CD4-positive, CD25-positive, alpha-beta regulatory T cell (primary cell): ENCODE measurements around the gene SLC9A1. TPM values are rescaled to one million over a fixed set of nuclear protein-coding genes. Genes with fewer than 3 reads are reported as not detected.

Experiments used
- ATAC-seq, 2 donors: fragments of 150-1000 bp; cut with Tn5 transposase; one replicate each; pipeline ENCODE4 v1.10.0; 2021; ENCODE audit warnings: low read depth in 2 of 2, moderate number of reproducible peaks in 2 of 2, moderate library complexity in 1 of 2
- DNase-seq, 3 donors: peaks; one replicate each; pipeline versions ENCODE4 v3.0.0 to v3.0.0-alpha.2; 2012 to 2022; ENCODE audit warnings: mixed read lengths in 1 of 3
- H3K27ac ChIP-seq: one replicate; pipeline ENCODE4 v1.7.0; 2013; ENCODE audit warnings: mild to moderate bottlenecking, low read length; ENCODE audit not compliant: insufficient read depth, poor library complexity, severe bottlenecking
- H3K27me3 ChIP-seq: one replicate; pipeline ENCODE4 v1.7.0; 2013; ENCODE audit warnings: low read length; ENCODE audit not compliant: control insufficient read depth, insufficient read depth
- H3K36me3 ChIP-seq: one replicate; pipeline ENCODE4 v1.7.0; 2013; ENCODE audit warnings: mild to moderate bottlenecking, low read length, moderate library complexity; ENCODE audit not compliant: control insufficient read depth, insufficient read depth
- H3K4me1 ChIP-seq: 2 replicates; pipeline ENCODE4 v1.7.0; 2013; ENCODE audit warnings: mild to moderate bottlenecking, low read length; ENCODE audit not compliant: insufficient read depth, control insufficient read depth, poor library complexity, severe bottlenecking
- H3K4me3 ChIP-seq: one replicate; pipeline ENCODE4 v1.7.0; 2013; ENCODE audit warnings: low read depth, mild to moderate bottlenecking, low read length, moderate library complexity
- H3K9me3 ChIP-seq, 2 experiments: 1 replicate in 1 of 2; 2 replicates in 1 of 2; pipeline ENCODE4 v1.7.0; 2013; ENCODE audit warnings: low read length in 2 of 2, mild to moderate bottlenecking in 1 of 2, moderate library complexity in 1 of 2; ENCODE audit not compliant: control insufficient read depth in 2 of 2
- H3K27ac Mint-ChIP-seq, 3 donors: one replicate each; pipeline ENCODE4 v1.8.0; 2020 to 2022; ENCODE audit warnings: mild to moderate bottlenecking in 3 of 3, mixed read lengths in 3 of 3, moderate library complexity in 2 of 3
- H3K27me3 Mint-ChIP-seq: one replicate; pipeline ENCODE4 v1.8.0; 2022; ENCODE audit warnings: mild to moderate bottlenecking, mixed read lengths
- H3K36me3 Mint-ChIP-seq: one replicate; pipeline ENCODE4 v1.8.0; 2020; ENCODE audit warnings: mixed read lengths
- H3K4me1 Mint-ChIP-seq, 4 donors: one replicate each; pipeline ENCODE4 v1.8.0; 2020 to 2022; ENCODE audit warnings: mixed read lengths in 4 of 4, mild to moderate bottlenecking in 1 of 4
- H3K4me3 Mint-ChIP-seq, 4 donors: one replicate each; pipeline ENCODE4 v1.8.0; 2020 to 2022; ENCODE audit warnings: mild to moderate bottlenecking in 4 of 4, mixed read lengths in 4 of 4, moderate library complexity in 3 of 4
- H3K9me3 Mint-ChIP-seq, 7 donors: one replicate each; pipeline ENCODE4 v1.8.0; 2020 to 2022; ENCODE audit warnings: mixed read lengths in 7 of 7, mild to moderate bottlenecking in 3 of 7, moderate library complexity in 2 of 7
- polyA plus RNA-seq, 4 donors: library from polyadenylated mRNA; unstranded; fragments of 300-500 nt; fragmentation: Illumina TruSeq; gene quantifications; one replicate each; pipeline ENCODE4 v1.2.3, GENCODE V29; 2021
- total RNA-seq: library from RNA; stranded (reverse); gene quantifications from one replicate; pipeline ENCODE4 v1.2.3, GENCODE V29; 2022

Gene SLC9A1
- total and polyA plus RNA-seq, 5 donors from 2014 or later = 5.4 to 32.3 (median 8.3) TPM

- no peaks in the 10 kb centered on the region for H3K4me1 ChIP-seq
- H3K27me3 ChIP-seq = no peaks in the 10 kb centered on the region
- H3K9me3 ChIP-seq = no peaks in the 10 kb centered on the region
- Mint-ChIP-seq H3K9me3 (no peaks in the 10 kb centered on the region), H3K4me1 (peaks cover 0 to 6% (median 1%) of the 10 kb centered on the region in 4 donors), H3K27ac (no peak overlapping the region), H3K27me3 (no peaks in the 10 kb centered on the region), H3K36me3 (no peaks in the 10 kb centered on the region), H3K4me3 (no peak overlapping the region)
- H3K27ac ChIP-seq = no peak overlapping the region
- DNase-seq = no peak
- H3K36me3 ChIP-seq = peaks cover 2% of the 10 kb centered on the region
- no peak for ATAC-seq
- H3K4me3 ChIP-seq = no peak overlapping the region
Observed at GRCh38 chr1:27098431-27099134, 56.3 kb downstream of the SLC9A1 start.

GRCh38 chr1:27097484-27097917 lies 57.4 kb downstream of the SLC9A1 start:
- no peak overlapping the region for H3K4me3 ChIP-seq
- H3K27me3 ChIP-seq = no peaks in the 10 kb centered on the region
- H3K27ac ChIP-seq = no peak overlapping the region
- Mint-ChIP-seq H3K9me3 (no peaks in the 10 kb centered on the region), H3K4me3 (no peak overlapping the region), H3K27me3 (no peaks in the 10 kb centered on the region), H3K27ac (peak overlapping the region in 1 of 3 donors; percentile 55), H3K4me1 (peaks cover 0 to 3% (median 1%) of the 10 kb centered on the region in 4 donors), H3K36me3 (no peaks in the 10 kb centered on the region)
- H3K36me3 ChIP-seq = no peaks in the 10 kb centered on the region
- H3K4me1 ChIP-seq = no peaks in the 10 kb centered on the region
- H3K9me3 ChIP-seq = no peaks in the 10 kb centered on the region
- peak; percentile 56 to 74 (median 67) for DNase-seq
- peak; percentile 73 to 82 for ATAC-seq

GRCh38 chr1:27095576-27095975 lies 59.3 kb downstream of the SLC9A1 start:
- no peak overlapping the region for H3K27ac ChIP-seq
- H3K4me3 ChIP-seq = no peak overlapping the region
- DNase-seq (no peak), ATAC-seq (no peak)
- Mint-ChIP-seq H3K4me3 (no peak overlapping the region), H3K27me3 (no peaks in the 10 kb centered on the region), H3K36me3 (no peaks in the 10 kb centered on the region), H3K27ac (no peak overlapping the region), H3K4me1 (peaks cover 0 to 3% (median 1%) of the 10 kb centered on the region in 4 donors), H3K9me3 (peaks cover 0 to 1% (median 0%) of the 10 kb centered on the region in 7 donors)
- no peaks in the 10 kb centered on the region for H3K36me3 ChIP-seq
- no peaks in the 10 kb centered on the region for H3K27me3 ChIP-seq
- H3K9me3 ChIP-seq = no peaks in the 10 kb centered on the region
- no peaks in the 10 kb centered on the region for H3K4me1 ChIP-seq

- DNase-seq (no peak), ATAC-seq (no peak)
- Mint-ChIP-seq H3K27ac (no peak overlapping the region), H3K4me3 (no peak overlapping the region), H3K36me3 (no peaks in the 10 kb centered on the region), H3K4me1 (peaks cover 0 to 3% (median 1%) of the 10 kb centered on the region in 4 donors), H3K27me3 (no peaks in the 10 kb centered on the region), H3K9me3 (peaks cover 0 to 1% (median 0%) of the 10 kb centered on the region in 7 donors)
- Histone ChIP-seq H3K27ac (no peak overlapping the region), H3K27me3 (no peaks in the 10 kb centered on the region), H3K36me3 (no peaks in the 10 kb centered on the region), H3K9me3 (no peaks in the 10 kb centered on the region), H3K4me1 (no peaks in the 10 kb centered on the region), H3K4me3 (no peak overlapping the region)
Observed at GRCh38 chr1:27092888-27093287, 62.0 kb downstream of the SLC9A1 start.

GRCh38 chr1:27090911-27091310 lies 64.0 kb downstream of the SLC9A1 start:
- H3K27me3 Mint-ChIP-seq = no peaks in the 10 kb centered on the region

GRCh38 chr1:27087371-27088220 lies 67.3 kb downstream of the SLC9A1 start:
- no peaks in the 10 kb centered on the region for H3K36me3 ChIP-seq
- ATAC-seq (no peak), DNase-seq (no peak)
- Mint-ChIP-seq H3K27ac (no peak overlapping the region), H3K4me1 (peaks cover 0 to 4% (median under 1%) of the 10 kb centered on the region in 4 donors), H3K4me3 (no peak overlapping the region), H3K27me3 (peaks cover 8% of the 10 kb centered on the region), H3K9me3 (peaks cover 0 to 5% (median 1%) of the 10 kb centered on the region in 7 donors), H3K36me3 (peaks cover 5% of the 10 kb centered on the region)
- no peaks in the 10 kb centered on the region for H3K4me1 ChIP-seq
- H3K27me3 ChIP-seq = no peaks in the 10 kb centered on the region
- H3K27ac ChIP-seq = no peak overlapping the region
- no peak overlapping the region for H3K4me3 ChIP-seq
- no peaks in the 10 kb centered on the region for H3K9me3 ChIP-seq

More at GRCh38 chr1:27090911-27091310, 64.0 kb downstream of the SLC9A1 start:
- Mint-ChIP-seq H3K4me3 (no peak overlapping the region), H3K4me1 (no peaks in the 10 kb centered on the region), H3K27ac (no peak overlapping the region), H3K9me3 (peaks cover 0 to 1% (median 0%) of the 10 kb centered on the region in 7 donors), H3K36me3 (no peaks in the 10 kb centered on the region)
- no peak overlapping the region for H3K27ac ChIP-seq
- H3K4me1 ChIP-seq = no peaks in the 10 kb centered on the region
- no peaks in the 10 kb centered on the region for H3K27me3 ChIP-seq
- no peak overlapping the region for H3K4me3 ChIP-seq
- no peak for DNase-seq
- ATAC-seq = no peak
- no peaks in the 10 kb centered on the region for H3K36me3 ChIP-seq
- no peaks in the 10 kb centered on the region for H3K9me3 ChIP-seq

- DNase-seq (no peak), ATAC-seq (no peak)
- H3K9me3 ChIP-seq = no peaks in the 10 kb centered on the region
- peaks cover 0 to 4% (median under 1%) of the 10 kb centered on the region in 4 donors for H3K4me1 Mint-ChIP-seq
- no peaks in the 10 kb centered on the region for H3K4me1 ChIP-seq
- H3K4me3 ChIP-seq = no peak overlapping the region
- H3K27me3 Mint-ChIP-seq = peaks cover 8% of the 10 kb centered on the region
- H3K36me3 Mint-ChIP-seq = peaks cover 5% of the 10 kb centered on the region
- no peak overlapping the region for H3K27ac ChIP-seq
- H3K9me3 Mint-ChIP-seq = peaks cover 0 to 5% (median 0%) of the 10 kb centered on the region in 7 donors
- H3K27me3 ChIP-seq = no peaks in the 10 kb centered on the region
- H3K27ac Mint-ChIP-seq = peak overlapping the region in 2 of 3 donors; percentile 53 to 60
- H3K36me3 ChIP-seq = no peaks in the 10 kb centered on the region
- H3K4me3 Mint-ChIP-seq = no peak overlapping the region
Observed at GRCh38 chr1:27086628-27087027, 68.3 kb downstream of the SLC9A1 start.
